GM12878 (cell line): ENCODE measurements around the gene LCOR. TPM values are rescaled to one million over a fixed set of nuclear protein-coding genes. Genes with fewer than 3 reads are reported as not detected.

Experiments
- ATAC-seq: fragments of 200-7000 bp; cut with Tn5 transposase; 3 replicates; pipeline ENCODE4 v1.9.1; 2020; ENCODE audit warnings: mild to moderate bottlenecking, moderate library complexity
- BruUV-seq: library from RNA; stranded (reverse); fragments of 400-500 nt; replicated peaks from 2 replicates; lab custom pipeline; 2021; lab: Mats Ljungman, UMichigan
- CTCF ChIA-PET: fragments of 300-600 bp; sonication (Branson Sonifier 250); formaldehyde crosslinking; extraction: SDS; loops from one replicate; lab custom pipeline; 2021; ENCODE audit warnings: inconsistent platforms; lab: Yijun Ruan, JAX
- POLR2A ChIA-PET: fragments of 350-600 bp; formaldehyde crosslinking; extraction: SDS; loops from one replicate; lab custom pipeline; 2021; ENCODE audit warnings: inconsistent platforms; lab: Charles Lee
- RAD21 ChIA-PET: fragments of 300-600 bp; sonication (Branson Sonifier 250); formaldehyde crosslinking; loops from one replicate; lab custom pipeline; 2023; ENCODE audit warnings: antibody characterized with exemption; ENCODE audit not compliant: unreplicated experiment; lab: Charles Lee
- SMC1A ChIA-PET: fragments of 300-600 bp; sonication (Branson Sonifier 250); formaldehyde crosslinking; loops from one replicate; lab custom pipeline; 2023; ENCODE audit not compliant: unreplicated experiment, uncharacterized antibody; lab: Charles Lee
- DNase-seq: peaks from one replicate; pipeline ENCODE4 v3.0.0-alpha.2; 2011; ENCODE audit warnings: low read depth, low spot score
- FAIRE-seq: peaks from 3 replicates; lab custom pipeline; 2011; peaks lifted over from hg19 to GRCh38; lab: Jason Lieb, UNC
- H2AFZ ChIP-seq: 2 replicates; pipeline ENCODE4 v1.6.0; 2011; ENCODE audit warnings: low read depth, low read length, control low read depth; ENCODE audit not compliant: control insufficient read depth
- H3K27ac ChIP-seq: 2 replicates; pipeline ENCODE4 v1.5.1; 2011; ENCODE audit warnings: control low read depth; ENCODE audit not compliant: control insufficient read depth, insufficient read depth
- H3K27me3 ChIP-seq, 2 experiments: replicated peaks in 1 of 2; 2 replicates each; pipeline versions ENCODE4 v1.6.0 to v1.6.1; 2011; ENCODE audit warnings: low read length in 1 of 2; ENCODE audit not compliant: control insufficient read depth in 2 of 2, insufficient read depth in 2 of 2
- H3K36me3 ChIP-seq, 2 experiments: 2 replicates each; pipeline ENCODE4 v1.5.1; 2011; ENCODE audit warnings: low read length in 1 of 2; ENCODE audit not compliant: control insufficient read depth in 2 of 2, insufficient read depth in 2 of 2
- H3K4me1 ChIP-seq: 2 replicates; pipeline ENCODE4 v1.6.1; 2011; ENCODE audit warnings: mild to moderate bottlenecking, low read length, moderate library complexity, mixed read lengths; ENCODE audit not compliant: control insufficient read depth, insufficient read depth
- H3K4me2 ChIP-seq: 2 replicates; pipeline ENCODE4 v1.6.0; 2011; ENCODE audit warnings: control low read depth; ENCODE audit not compliant: control insufficient read depth, insufficient read depth
- H3K4me3 ChIP-seq: fragments of 200-600 bp; sonication (generic); 2 replicates; pipeline ENCODE4 v1.5.1; 2016
- H3K79me2 ChIP-seq: 2 replicates; pipeline ENCODE4 v1.6.0; 2011; ENCODE audit warnings: low read length; ENCODE audit not compliant: control insufficient read depth, insufficient read depth
- H3K9ac ChIP-seq: 2 replicates; pipeline ENCODE4 v1.8.0; 2011; ENCODE audit warnings: low read length, control low read depth, mixed read lengths; ENCODE audit not compliant: control insufficient read depth, insufficient read depth
- H3K9me3 ChIP-seq: replicated peaks from 3 replicates; pipeline ENCODE4 v1.5.1; 2011; ENCODE audit warnings: mild to moderate bottlenecking, low read length; ENCODE audit not compliant: control insufficient read depth, insufficient read depth
- H4K20me1 ChIP-seq: 2 replicates; pipeline ENCODE4 v1.6.0; 2011; ENCODE audit not compliant: control insufficient read depth, insufficient read depth
- ATF2 ChIP-seq: IDR thresholded peaks from 2 replicates; pipeline ENCODE4 v1.6.1; 2012; ENCODE audit warnings: low read length, inconsistent platforms
- ESRRA ChIP-seq: IDR thresholded peaks from 2 replicates; pipeline ENCODE4 v1.6.1; 2012; ENCODE audit warnings: mild to moderate bottlenecking, low read length, improper control_type of control experiment
- NFIC ChIP-seq: IDR thresholded peaks from 2 replicates; pipeline ENCODE4 v1.6.1; 2012; ENCODE audit warnings: low read depth, mild to moderate bottlenecking, inconsistent platforms, low read length, moderate library complexity
- PML ChIP-seq: IDR thresholded peaks from 2 replicates; pipeline ENCODE4 v1.6.1; 2012; ENCODE audit warnings: low read length, inconsistent platforms
- POLR2A ChIP-seq: IDR thresholded peaks from 2 replicates; pipeline ENCODE4 v1.6.1; 2011; ENCODE audit warnings: low read depth, mild to moderate bottlenecking, low read length
- POLR2AphosphoS5 ChIP-seq: IDR thresholded peaks from 2 replicates; pipeline ENCODE4 v1.6.1; 2011; ENCODE audit warnings: mild to moderate bottlenecking, low read length, inconsistent platforms
- RCOR1 ChIP-seq: conservative IDR thresholded peaks from 2 replicates; pipeline ENCODE4 v1.6.1; 2012; ENCODE audit warnings: low read depth, low read length, improper control_type of control experiment
- RELB ChIP-seq: fragments of 450-650 bp; IDR thresholded peaks from 2 replicates; pipeline ENCODE4 v1.6.1; 2017; ENCODE audit warnings: low read depth, mild to moderate bottlenecking, moderate library complexity
- RUNX3 ChIP-seq: IDR thresholded peaks from 2 replicates; pipeline ENCODE4 v1.6.1; 2012; ENCODE audit warnings: low read length, inconsistent platforms
- SUZ12 ChIP-seq: fragments of 200-600 bp; sonication (generic); IDR thresholded peaks from one replicate; pipeline ENCODE4 v1.6.1; 2018; ENCODE audit warnings: antibody characterized with exemption, mild to moderate bottlenecking; ENCODE audit not compliant: unreplicated experiment
- TCF3 ChIP-seq: IDR thresholded peaks from 2 replicates; pipeline ENCODE4 v1.6.1; 2012; ENCODE audit warnings: low read depth, mild to moderate bottlenecking, low read length, borderline replicate concordance; ENCODE audit not compliant: insufficient read depth
- ZBTB33 ChIP-seq: fragments of 450-650 bp; IDR thresholded peaks from 2 replicates; pipeline ENCODE4 v1.6.1; 2017; ENCODE audit warnings: mild to moderate bottlenecking
- WGBS: methylation state at CpG from one replicate; pipeline ENCODE4 v1.1.6; 2016; ENCODE audit warnings: low lambda C conversion rate; ENCODE audit not compliant: insufficient replicate concordance, insufficient coverage; ENCODE audit errors: missing lambda C conversion rate; 5-methylcytosine and 5-hydroxymethylcytosine counted together
- in situ Hi-C: fragments of 300-500 bp; cut with MboI; formaldehyde crosslinking; loops from 9 replicates; pipeline ENCODE4 v1.14.3; 2018; ENCODE audit warnings: mixed read lengths
- intact Hi-C: fragments of 100-400 bp; cut with micrococcal nuclease; formaldehyde crosslinking; loops from one replicate; pipeline ENCODE4 v1.14.2; 2022; ENCODE audit not compliant: unreplicated experiment
- polyA plus RNA-seq, 11 experiments: library from polyadenylated mRNA; depleted of rRNA in 4 of 11; unstranded in 6 of 11; stranded (reverse) in 5 of 11; fragments of >200 nt; fragmentation: Nextera tagmentation in 4 of 11; fragmentation: Illumina TruSeq in 1 of 11; extraction: Ambion mirVana in 4 of 11; extraction: Trizol in 1 of 11; gene quantifications; 1 replicate in 1 of 11; 2 replicates in 10 of 11; pipeline versions ENCODE4 v1.2.1 to v1.2.3, GENCODE V29; 2011 to 2016; ENCODE audit warnings: inconsistent platforms in 2 of 11, missing spikeins in 2 of 11, low read depth in 1 of 11
- total RNA-seq, 4 experiments: library from RNA; depleted of rRNA in 3 of 4; stranded (reverse); fragments of >200 nt in 3 of 4; fragmentation: Illumina TruSeq in 1 of 4; extraction: Trizol in 1 of 4; gene quantifications; 2 replicates each; pipeline versions ENCODE4 v1.2.1 to v1.2.3, GENCODE V29; 2013 to 2021

The LCOR gene
- total and polyA plus RNA-seq, 10 of the 15 experiments (the other 5 are each of a cell fraction or from before 2014, with no cell fraction given) = 1.6 to 22.0 (median 13.2) TPM

- Histone ChIP-seq H3K4me3 (no peak overlapping the region), H3K27ac (no peak overlapping the region), H3K9me3 (no peaks in the 10 kb centered on the region), H2AFZ (no peak overlapping the region), H3K4me1 (peaks cover 8% of the 10 kb centered on the region; the same call in 1 of the 2 replicates), H4K20me1 (no peaks in the 10 kb centered on the region), H3K36me3 (no peaks in the 10 kb centered on the region), H3K4me2 (no peak overlapping the region), H3K27me3 (no peaks in the 10 kb centered on the region; a peak in 2 of 4 replicates), H3K9ac (no peak overlapping the region), H3K79me2 (no peaks in the 10 kb centered on the region)
- FAIRE-seq (no peak), DNase-seq (no peak), ATAC-seq (no peak)
- ChIA-PET RAD21 (interaction anchor here (1.0 to 2.1 kb wide), 2 partner anchors 8 to 264 kb away, joined by 3 to 5 read pairs; no protein-coding TSS in a partner anchor), SMC1A (interaction anchor here (1.0 to 6.6 kb wide), 4 partner anchors 9 to 329 kb away, joined by 3 to 96 read pairs (median 10); no protein-coding TSS in a partner anchor), POLR2A (no interaction called here), CTCF (interaction anchor here (1.0 to 10.3 kb wide), 5 partner anchors 8 to 170 kb away, joined by 3 to 155 read pairs (median 4); no protein-coding TSS in a partner anchor)
- in situ Hi-C loops = no loop called here
- no TSS peak for BruUV-seq
- intact Hi-C loops = loop anchor here (5.0 to 10.0 kb wide), 2 partner anchors 383 to 651 kb away; no protein-coding TSS in a partner anchor
- 48% methylated on average over 2 of the region's 2 CpGs for WGBS
- TF ChIP-seq TCF3 (no peak), ZBTB33 (no peak), NFIC (no peak), RELB (no peak), RUNX3 (no peak), SUZ12 (no peak), POLR2AphosphoS5 (no peak), PML (no peak), ATF2 (no peak), ESRRA (no peak), POLR2A (no peak), RCOR1 (no peak)
Observed at GRCh38 chr10:97028126-97028831, 196.2 kb downstream of the LCOR start.
